Ectodermal cell (in vitro differentiated cells): ENCODE data around the gene ALOX15B.

Experiments
- H3K27ac ChIP-seq: 2 replicates; pipeline ENCODE4 v1.7.0; 2013; ENCODE audit warnings: mild to moderate bottlenecking, low read depth, low read length; ENCODE audit not compliant: insufficient read depth, poor library complexity, severe bottlenecking
- H3K27me3 ChIP-seq: 2 replicates; pipeline ENCODE4 v1.7.0; 2013; ENCODE audit warnings: mild to moderate bottlenecking, low read length; ENCODE audit not compliant: insufficient read depth, control insufficient read depth, poor library complexity, severe bottlenecking
- H3K36me3 ChIP-seq: one replicate; pipeline ENCODE4 v1.7.0; 2013; ENCODE audit warnings: low read length; ENCODE audit not compliant: control insufficient read depth, insufficient read depth
- H3K4me1 ChIP-seq: one replicate; pipeline ENCODE4 v1.7.0; 2013; ENCODE audit warnings: low read length; ENCODE audit not compliant: control insufficient read depth, insufficient read depth
- H3K4me3 ChIP-seq: 2 replicates; pipeline ENCODE4 v1.7.0; 2013; ENCODE audit warnings: low read depth, low read length, control low read depth; ENCODE audit not compliant: insufficient read depth
- H3K9me3 ChIP-seq: 2 replicates; pipeline ENCODE4 v1.7.0; 2013; ENCODE audit warnings: mild to moderate bottlenecking, low read length, moderate library complexity; ENCODE audit not compliant: control insufficient read depth
- WGBS, 2 experiments: methylation state at CpG; one replicate each; pipeline ENCODE4 v1.1.7; 2013; ENCODE audit warnings: missing lambda C conversion rate in 2 of 2; 5-methylcytosine and 5-hydroxymethylcytosine counted together

Gene ALOX15B

DNA sequence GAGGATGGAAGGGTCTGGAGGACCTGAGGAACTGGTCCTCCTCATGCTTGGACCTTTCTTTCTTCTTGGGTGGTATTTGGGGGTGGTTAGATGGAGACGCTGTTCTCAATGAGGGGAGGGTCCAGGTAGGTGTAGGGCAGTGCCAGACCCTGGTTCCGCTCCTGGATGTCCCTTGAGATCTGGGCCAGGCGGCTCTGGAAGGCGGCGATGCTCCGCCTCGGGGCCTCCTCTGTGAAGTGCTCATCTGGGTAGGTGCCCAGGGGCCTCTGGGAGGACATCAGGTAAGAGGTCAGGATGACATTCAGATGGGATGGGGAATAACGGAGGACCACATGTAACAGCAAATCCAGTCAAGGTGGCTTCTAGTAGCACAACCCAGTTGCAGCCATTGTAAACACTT, 57.7 kb downstream of the ALOX15B start:
- WGBS, 2 experiments: 93 to 94% methylated on average over 8 of the region's 8 CpGs
- Histone ChIP-seq H3K27me3 (peaks cover 8% of the 10 kb centered on the region), H3K4me3 (no peak overlapping the region), H3K9me3 (no peaks in the 10 kb centered on the region), H3K4me1 (no peaks in the 10 kb centered on the region), H3K27ac (no peak overlapping the region), H3K36me3 (no peaks in the 10 kb centered on the region)
